NCI-H1694 (cell line): ENCODE measurements around the gene ZNF583.

ENCODE experiments used
- DNase-seq: peaks from one replicate; lab custom pipeline; 2025; lab: John Stamatoyannopoulos, UW

Gene ZNF583

DNA sequence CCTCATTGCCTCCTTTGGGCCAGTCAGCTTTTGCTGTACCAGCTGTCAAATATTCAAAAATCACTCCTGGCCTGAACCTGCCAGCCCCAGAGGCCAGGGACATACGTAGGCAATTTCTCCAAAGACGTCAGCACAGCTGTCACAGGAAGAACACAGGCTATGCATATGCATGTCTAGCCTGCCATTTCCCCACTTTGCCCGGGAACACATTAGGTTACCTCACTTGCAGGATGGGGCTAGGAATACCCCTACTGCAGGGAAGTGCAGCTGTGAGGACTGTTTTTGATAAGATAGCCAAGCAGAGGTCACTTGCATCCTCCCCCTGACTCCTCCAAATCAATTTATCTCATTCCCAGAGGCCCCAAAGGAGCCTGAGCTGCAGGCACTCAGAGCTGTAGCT is 70.2 kb downstream of the ZNF583 start:
- no peak for DNase-seq

DNA sequence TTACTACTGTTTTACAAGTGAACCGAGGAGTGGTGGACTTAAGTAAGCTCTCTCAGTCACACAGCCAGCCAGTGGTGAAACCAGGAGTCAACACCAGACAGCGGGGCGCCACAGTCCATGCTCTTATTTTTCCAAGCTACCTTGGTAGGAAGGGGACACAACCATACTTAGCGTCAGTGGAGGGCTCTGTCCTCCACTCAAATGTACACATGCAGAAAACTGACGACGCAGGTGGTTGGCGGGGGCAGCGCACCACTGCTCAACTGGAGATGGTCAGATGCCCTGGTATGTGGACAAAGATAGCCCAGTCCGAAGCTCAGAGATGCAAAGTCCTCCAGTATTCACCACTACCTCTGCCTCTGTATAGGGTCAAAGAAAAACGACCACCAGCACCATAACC is 72.0 kb downstream of the ZNF583 start:
- DNase-seq, result no peak
